Vagina (tissue), 2 donors: ENCODE data around the gene NAV2. TPM values are rescaled to one million over a fixed set of nuclear protein-coding genes. Genes with fewer than 3 reads are reported as not detected.

Experiments
- DNase-seq, 2 donors: peaks; one replicate each; pipeline ENCODE4 v3.0.0-alpha.2; 2017; ENCODE audit errors: extremely low spot score in 2 of 2
- H3K27ac ChIP-seq: fragments of 200-600 bp; sonication (generic); one replicate; pipeline ENCODE4 v1.5.1; 2019
- H3K27me3 ChIP-seq: fragments of 200-600 bp; sonication (generic); one replicate; pipeline ENCODE4 v1.5.1; 2019
- H3K36me3 ChIP-seq, 2 donors: fragments of 200-600 bp; sonication (generic); one replicate each; pipeline ENCODE4 v1.5.1; 2017 to 2019
- H3K4me1 ChIP-seq: fragments of 200-600 bp; sonication (generic); one replicate; pipeline ENCODE4 v1.5.1; 2019
- H3K4me3 ChIP-seq, 2 donors: fragments of 200-600 bp; sonication (generic); 1 replicate in 1 of 2; 2 replicates in 1 of 2; pipeline ENCODE4 v1.5.1; 2016 to 2019
- H3K9me3 ChIP-seq: fragments of 200-600 bp; sonication (generic); one replicate; pipeline ENCODE4 v1.5.1; 2019
- POLR2A ChIP-seq, 2 donors: fragments of 450-650 bp; IDR thresholded peaks; one replicate each; pipeline ENCODE4 v1.6.1; 2017; ENCODE audit warnings: antibody characterized with exemption in 2 of 2, mild to moderate bottlenecking in 2 of 2, moderate library complexity in 2 of 2
- POLR2AphosphoS5 ChIP-seq, 2 donors: sonication (generic); formaldehyde crosslinking; IDR thresholded peaks; one replicate each; pipeline ENCODE4 v1.9.0; 2017; ENCODE audit warnings: antibody characterized with exemption in 2 of 2, mild to moderate bottlenecking in 2 of 2, low read depth in 1 of 2; ENCODE audit not compliant: insufficient read depth in 1 of 2
- intact Hi-C: fragments of 100-400 bp; cut with DNase I; formaldehyde crosslinking; loops from one replicate; pipeline ENCODE4 v1.15.1; 2023
- total RNA-seq: library from RNA; depleted of rRNA; stranded (reverse); fragments of >200 nt; gene quantifications from one replicate; pipeline ENCODE4 v1.2.3, GENCODE V29; 2016
- TF ChIP-seq, protein P1 (sequence below), 3 experiments: fragments of 450-650 bp in 2 of 3; fragments of 200-600 bp in 1 of 3; sonication (generic) in 1 of 3; IDR thresholded peaks; one replicate each; pipeline ENCODE4 v1.5.1; 2017 to 2019; ENCODE audit warnings: antibody characterized with exemption in 3 of 3, mild to moderate bottlenecking in 2 of 3, moderate library complexity in 2 of 3

NAV2 gene
- total RNA-seq, 1 donor from 2014 or later: 25.3 TPM

DNA sequence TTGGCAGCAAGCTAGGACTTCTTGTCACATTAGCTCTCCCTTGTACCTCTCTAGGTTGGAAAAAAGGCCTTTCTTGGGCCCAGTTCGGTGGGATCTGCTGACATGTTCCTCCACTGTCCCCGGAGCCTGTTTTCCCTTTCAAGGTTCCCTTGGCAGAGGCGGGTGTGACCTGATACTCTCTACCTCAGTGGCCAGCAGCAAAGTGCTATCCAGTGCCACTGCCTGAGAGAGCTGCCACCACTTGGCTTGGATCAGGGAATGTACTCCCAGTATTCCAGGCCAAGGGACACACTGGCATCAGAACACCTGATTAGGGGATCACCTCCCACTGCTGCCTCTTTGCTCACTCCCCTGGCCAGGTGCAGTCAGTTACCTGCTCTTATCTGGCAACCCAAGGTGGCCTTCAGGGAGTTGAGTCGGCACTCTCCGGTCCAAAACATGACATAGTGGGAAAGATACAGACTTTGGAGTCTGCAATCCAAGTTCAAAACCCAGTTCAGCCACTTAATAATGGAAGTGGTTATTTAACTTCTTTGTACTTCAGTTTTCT lies 17.8 kb upstream of the NAV2 start:
- H3K4me3 ChIP-seq: no peak overlapping the region
- H3K4me1 ChIP-seq: peaks cover 19% of the 10 kb centered on the region
- intact Hi-C loops: no loop called here
- no peak overlapping the region for H3K27ac ChIP-seq
- H3K36me3 ChIP-seq: no peaks in the 10 kb centered on the region
- DNase-seq: no peak
- no peaks in the 10 kb centered on the region for H3K9me3 ChIP-seq
- H3K27me3 ChIP-seq: no peaks in the 10 kb centered on the region
- no peak for TF ChIP-seq POLR2A (IDR thresholded peaks at IDR 0.05)
- no peak for TF ChIP-seq POLR2AphosphoS5 (IDR thresholded peaks at IDR 0.05; ENCODE audit: insufficient read depth in 1 of 2, low read depth in 1 of 2)
- TF ChIP-seq, protein P1, sequence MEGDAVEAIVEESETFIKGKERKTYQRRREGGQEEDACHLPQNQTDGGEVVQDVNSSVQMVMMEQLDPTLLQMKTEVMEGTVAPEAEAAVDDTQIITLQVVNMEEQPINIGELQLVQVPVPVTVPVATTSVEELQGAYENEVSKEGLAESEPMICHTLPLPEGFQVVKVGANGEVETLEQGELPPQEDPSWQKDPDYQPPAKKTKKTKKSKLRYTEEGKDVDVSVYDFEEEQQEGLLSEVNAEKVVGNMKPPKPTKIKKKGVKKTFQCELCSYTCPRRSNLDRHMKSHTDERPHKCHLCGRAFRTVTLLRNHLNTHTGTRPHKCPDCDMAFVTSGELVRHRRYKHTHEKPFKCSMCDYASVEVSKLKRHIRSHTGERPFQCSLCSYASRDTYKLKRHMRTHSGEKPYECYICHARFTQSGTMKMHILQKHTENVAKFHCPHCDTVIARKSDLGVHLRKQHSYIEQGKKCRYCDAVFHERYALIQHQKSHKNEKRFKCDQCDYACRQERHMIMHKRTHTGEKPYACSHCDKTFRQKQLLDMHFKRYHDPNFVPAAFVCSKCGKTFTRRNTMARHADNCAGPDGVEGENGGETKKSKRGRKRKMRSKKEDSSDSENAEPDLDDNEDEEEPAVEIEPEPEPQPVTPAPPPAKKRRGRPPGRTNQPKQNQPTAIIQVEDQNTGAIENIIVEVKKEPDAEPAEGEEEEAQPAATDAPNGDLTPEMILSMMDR (IDR thresholded peaks at IDR 0.05): no peak

DNA sequence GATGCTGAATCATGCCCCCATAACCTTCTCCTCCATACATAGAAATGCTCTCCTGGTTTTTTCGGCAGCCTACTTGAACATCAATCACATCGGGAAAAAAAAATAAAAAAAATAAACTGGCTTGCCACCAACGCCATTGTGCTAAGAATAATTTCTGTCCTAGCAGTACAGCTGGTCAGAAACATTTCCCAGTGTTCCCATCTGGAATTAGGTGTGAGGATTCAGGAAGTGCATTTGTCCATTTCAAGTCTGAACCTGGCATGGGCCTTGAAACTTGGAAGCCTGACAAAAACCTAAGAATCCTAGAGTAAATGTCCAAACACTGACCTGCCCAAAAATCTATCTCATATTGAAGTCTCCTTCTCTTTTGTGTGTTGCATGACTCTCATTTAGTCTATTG lies 16.6 kb upstream of the NAV2 start:
- Histone ChIP-seq H3K27ac (no peak overlapping the region), H3K4me1 (peaks cover 23% of the 10 kb centered on the region), H3K9me3 (no peaks in the 10 kb centered on the region), H3K36me3 (no peaks in the 10 kb centered on the region), H3K27me3 (no peaks in the 10 kb centered on the region), H3K4me3 (no peak overlapping the region)
- DNase-seq: no peak
- intact Hi-C loops: no loop called here
- TF ChIP-seq, protein P1 (IDR thresholded peaks at IDR 0.05): no peak
- TF ChIP-seq POLR2A (IDR thresholded peaks at IDR 0.05) (no peak), POLR2AphosphoS5 (IDR thresholded peaks at IDR 0.05; ENCODE audit: insufficient read depth in 1 of 2, low read depth in 1 of 2) (no peak)

DNA sequence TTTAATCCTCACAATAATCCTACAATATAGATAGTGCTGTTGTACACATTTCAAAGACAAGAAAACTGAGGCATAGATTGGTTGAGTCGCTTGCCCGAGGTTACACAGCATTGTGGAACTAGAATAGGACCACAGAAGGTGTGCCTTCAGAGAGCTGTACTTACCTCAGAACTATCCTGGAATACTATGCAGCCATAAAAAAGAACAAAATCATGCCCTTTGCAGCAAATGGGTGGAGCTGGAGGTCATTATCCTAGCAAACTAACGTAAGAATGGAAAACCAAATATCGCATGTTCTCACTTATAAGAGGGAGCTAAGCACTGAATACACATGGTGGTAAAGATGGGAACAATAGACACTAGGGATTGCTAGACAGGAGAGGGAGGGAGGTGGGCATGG lies 15.7 kb upstream of the NAV2 start:
- no peaks in the 10 kb centered on the region for H3K36me3 ChIP-seq
- no peaks in the 10 kb centered on the region for H3K9me3 ChIP-seq
- no peak overlapping the region for H3K27ac ChIP-seq
- intact Hi-C loops: no loop called here
- peaks cover 29% of the 10 kb centered on the region for H3K4me1 ChIP-seq
- no peak for DNase-seq
- TF ChIP-seq, protein P1 (IDR thresholded peaks at IDR 0.05): no peak
- TF ChIP-seq POLR2AphosphoS5 (IDR thresholded peaks at IDR 0.05; ENCODE audit: insufficient read depth in 1 of 2, low read depth in 1 of 2) (no peak), POLR2A (IDR thresholded peaks at IDR 0.05) (no peak)
- no peaks in the 10 kb centered on the region for H3K27me3 ChIP-seq
- H3K4me3 ChIP-seq: no peak overlapping the region

DNA sequence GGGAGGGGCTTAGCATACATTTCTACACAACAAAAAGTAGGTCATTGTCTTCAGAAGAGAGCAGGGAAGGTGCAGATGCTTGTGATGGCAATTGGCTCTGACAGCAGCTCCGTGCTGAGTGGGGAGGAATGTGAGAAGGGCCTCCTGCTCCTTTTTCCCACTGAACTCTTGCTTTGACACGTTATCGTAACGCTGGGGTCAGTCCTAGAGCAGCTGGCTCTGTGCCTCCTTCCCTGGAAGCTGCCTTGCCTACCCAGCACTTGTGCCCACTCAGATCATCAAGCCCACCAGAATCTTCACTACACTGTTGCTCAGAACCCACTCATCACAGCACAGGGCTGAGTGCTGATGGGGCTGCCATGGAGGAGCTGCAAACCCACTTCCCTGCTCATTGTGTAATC lies 14.9 kb upstream of the NAV2 start:
- Histone ChIP-seq H3K9me3 (no peaks in the 10 kb centered on the region), H3K36me3 (no peaks in the 10 kb centered on the region), H3K27me3 (no peaks in the 10 kb centered on the region), H3K4me3 (no peak overlapping the region), H3K27ac (no peak overlapping the region), H3K4me1 (peaks cover 35% of the 10 kb centered on the region)
- intact Hi-C loops: no loop called here
- no peak for DNase-seq
- TF ChIP-seq POLR2AphosphoS5 (IDR thresholded peaks at IDR 0.05; ENCODE audit: insufficient read depth in 1 of 2, low read depth in 1 of 2): no peak
- no peak for TF ChIP-seq POLR2A (IDR thresholded peaks at IDR 0.05)
- TF ChIP-seq, protein P1 (IDR thresholded peaks at IDR 0.05): no peak

DNA sequence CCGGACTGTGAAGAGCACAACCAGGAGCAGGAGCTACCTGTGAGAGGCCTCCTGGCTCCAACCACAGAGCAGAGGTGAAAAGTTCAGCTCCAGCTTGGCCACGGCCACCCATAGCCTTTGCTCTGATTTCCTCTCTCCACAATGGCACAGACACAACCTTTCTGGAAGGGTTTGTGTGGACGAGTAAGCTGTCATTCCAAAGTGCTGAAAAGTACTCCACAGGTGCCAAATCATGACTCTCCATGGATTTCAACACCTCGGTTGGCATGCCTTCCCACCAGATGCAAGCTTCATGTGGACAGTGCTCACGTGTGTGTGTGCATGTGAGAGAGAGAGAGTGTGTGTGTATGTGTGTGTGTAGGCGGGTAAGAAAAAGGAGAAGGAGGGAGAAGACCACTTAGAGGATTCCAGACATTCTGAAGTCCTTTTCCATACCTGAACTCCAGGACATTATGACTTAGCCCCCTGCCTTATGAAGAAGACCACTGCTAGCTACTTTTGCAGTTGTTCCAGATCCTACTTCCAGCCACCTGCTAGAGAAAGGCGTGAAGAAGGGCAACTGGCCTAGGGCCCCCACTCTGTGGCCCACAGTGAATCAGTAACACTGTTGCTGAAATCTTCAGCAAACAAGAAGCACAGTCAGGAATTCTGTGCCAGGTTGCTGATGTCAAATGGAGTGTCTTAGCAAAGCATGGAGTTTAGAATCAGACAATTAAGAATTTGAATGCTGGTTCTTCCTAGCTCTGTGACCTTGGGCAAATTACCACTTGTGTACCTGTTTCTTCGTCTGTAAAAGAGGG lies 13.9 kb upstream of the NAV2 start:
- H3K4me3 ChIP-seq: no peak overlapping the region
- H3K9me3 ChIP-seq: no peaks in the 10 kb centered on the region
- H3K4me1 ChIP-seq: peaks cover 35% of the 10 kb centered on the region
- DNase-seq: no peak
- H3K36me3 ChIP-seq: no peaks in the 10 kb centered on the region
- intact Hi-C loops: no loop called here
- H3K27ac ChIP-seq: no peak overlapping the region
- TF ChIP-seq POLR2A (IDR thresholded peaks at IDR 0.05): no peak
- TF ChIP-seq, protein P1 (IDR thresholded peaks at IDR 0.05): no peak
- no peak for TF ChIP-seq POLR2AphosphoS5 (IDR thresholded peaks at IDR 0.05; ENCODE audit: insufficient read depth in 1 of 2, low read depth in 1 of 2)
- H3K27me3 ChIP-seq: no peaks in the 10 kb centered on the region
